Kidney glomerular epithelial cell (primary cell): ENCODE measurements around the gene ALG1.
"Not testable (repeated sequence)": the region's sequence is repeated elsewhere in the genome, so short reads cannot be mapped to it uniquely, and the experiment has no call there.

Source experiments
- DNase-seq: peaks from one replicate; lab custom pipeline; 2025; lab: John Stamatoyannopoulos, UW

Gene ALG1

GRCh38 chr16:5071681-5072333 is at the start of gene ALG1:
ALG1 (plus strand) TSS chr16:5071843; CDS start chr16:5071850, 7 bp downstream.
- peak; percentile 73 for DNase-seq

DNA sequence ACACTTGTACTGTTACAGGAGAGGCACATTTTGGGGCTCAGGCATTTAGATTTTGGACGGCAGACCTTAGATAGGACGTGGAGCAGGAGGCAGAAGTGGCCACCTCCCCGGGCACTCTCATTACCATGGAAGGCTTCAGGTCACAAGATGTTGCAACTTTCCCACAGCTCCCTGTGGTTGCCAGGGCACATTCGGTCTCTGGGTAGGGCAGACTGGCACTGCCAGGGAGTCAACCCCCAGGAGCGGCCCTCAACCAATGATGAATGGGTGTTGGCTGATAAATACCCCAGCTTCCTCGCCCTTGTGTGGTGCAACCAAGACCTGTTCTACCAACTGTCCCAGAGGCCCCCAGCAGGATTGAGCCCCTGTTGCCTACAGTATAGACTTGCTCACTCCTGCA is 49.1 kb upstream of the ALG1 start:
- no peak for DNase-seq

- peak; percentile 18 for DNase-seq
Measured at GRCh38 chr16:5024632-5025031, 47.0 kb upstream of the ALG1 start.

DNA sequence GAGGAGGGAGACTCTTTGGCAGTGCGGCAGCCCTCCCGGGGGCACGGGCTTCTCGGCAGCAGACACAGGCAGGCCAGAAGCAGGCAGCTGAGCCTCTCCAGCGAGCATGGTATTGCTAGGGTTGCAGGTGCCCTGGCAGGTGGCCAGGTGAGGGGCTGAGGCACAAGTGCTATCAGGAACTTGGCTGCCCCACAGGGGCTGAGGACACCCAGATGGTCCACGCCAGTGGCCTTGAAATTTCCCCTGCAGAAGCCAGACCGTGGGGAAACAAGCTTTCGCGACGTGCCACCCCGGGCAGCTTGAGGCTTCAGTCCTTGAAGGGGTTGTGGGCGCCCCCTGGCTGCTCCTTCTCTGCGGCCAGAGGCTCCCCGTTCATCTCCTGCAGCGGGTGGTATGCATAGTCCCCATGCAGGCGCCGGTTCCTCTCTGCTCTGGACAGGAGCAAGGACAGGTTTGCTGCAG is 46.4 kb upstream of the ALG1 start:
- DNase-seq = no peak

- DNase-seq = no peak
Measured at GRCh38 chr16:5026664-5027063, 45.0 kb upstream of the ALG1 start.

GRCh38 chr16:5027086-5027485 is 44.6 kb upstream of the ALG1 start:
- no peak for DNase-seq

DNA sequence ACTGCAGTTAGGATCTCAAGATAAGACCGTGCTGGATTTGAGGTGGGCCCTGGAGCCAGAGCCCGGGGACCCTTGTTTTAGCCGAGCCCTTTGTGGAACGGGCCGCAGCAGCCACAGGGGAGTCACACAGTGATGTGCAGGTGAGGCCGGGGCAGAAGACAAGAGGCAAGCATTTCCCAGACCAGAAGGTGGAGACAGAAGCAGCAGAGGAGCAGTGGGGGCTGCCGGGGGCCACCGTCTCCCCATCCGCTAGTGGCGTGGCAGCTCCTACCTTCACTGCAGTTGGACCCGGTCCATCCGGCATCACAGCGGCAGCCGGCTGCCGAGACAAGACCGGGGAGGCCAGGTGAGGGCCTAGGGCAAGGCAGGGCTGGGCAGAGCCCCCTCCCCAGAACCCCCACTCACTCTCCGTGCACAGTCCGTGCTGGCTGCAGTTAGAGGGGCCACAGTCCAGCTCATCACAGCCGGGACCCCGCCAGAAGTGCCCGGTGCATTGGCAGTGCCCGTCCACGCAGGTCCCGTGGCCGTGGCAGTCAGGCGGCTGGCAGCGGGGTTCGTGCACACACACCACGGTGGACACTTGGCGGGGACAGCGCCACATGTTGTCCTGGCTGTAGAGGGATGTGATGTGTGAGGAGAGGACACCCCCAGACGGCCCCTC is 43.9 kb upstream of the ALG1 start:
- DNase-seq = no peak

DNA sequence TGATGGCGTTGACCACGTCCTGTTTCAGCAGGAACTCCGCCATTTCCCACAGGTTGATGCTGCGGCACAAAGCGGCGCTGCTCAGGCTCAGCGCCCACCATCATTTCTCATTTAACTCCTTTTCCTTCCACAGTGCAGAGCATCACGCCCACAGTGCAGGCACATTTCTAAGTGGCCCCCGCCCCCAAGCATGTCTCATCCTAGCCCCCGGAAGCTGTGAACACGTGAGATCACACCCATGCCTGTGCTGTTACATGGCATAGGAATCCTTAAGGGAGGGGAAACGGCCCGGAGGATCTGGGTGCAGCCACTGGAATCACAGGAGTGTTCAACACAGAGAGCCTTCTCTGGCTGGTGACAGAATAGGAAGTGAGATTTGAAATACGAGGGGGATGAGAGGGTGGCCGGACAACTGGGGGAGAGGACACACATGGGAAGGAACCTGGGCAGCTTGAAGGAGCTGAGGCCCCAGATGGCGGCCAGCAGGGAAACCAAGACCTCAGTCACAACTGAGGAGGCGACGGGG is 42.6 kb upstream of the ALG1 start:
- DNase-seq = no peak

DNA sequence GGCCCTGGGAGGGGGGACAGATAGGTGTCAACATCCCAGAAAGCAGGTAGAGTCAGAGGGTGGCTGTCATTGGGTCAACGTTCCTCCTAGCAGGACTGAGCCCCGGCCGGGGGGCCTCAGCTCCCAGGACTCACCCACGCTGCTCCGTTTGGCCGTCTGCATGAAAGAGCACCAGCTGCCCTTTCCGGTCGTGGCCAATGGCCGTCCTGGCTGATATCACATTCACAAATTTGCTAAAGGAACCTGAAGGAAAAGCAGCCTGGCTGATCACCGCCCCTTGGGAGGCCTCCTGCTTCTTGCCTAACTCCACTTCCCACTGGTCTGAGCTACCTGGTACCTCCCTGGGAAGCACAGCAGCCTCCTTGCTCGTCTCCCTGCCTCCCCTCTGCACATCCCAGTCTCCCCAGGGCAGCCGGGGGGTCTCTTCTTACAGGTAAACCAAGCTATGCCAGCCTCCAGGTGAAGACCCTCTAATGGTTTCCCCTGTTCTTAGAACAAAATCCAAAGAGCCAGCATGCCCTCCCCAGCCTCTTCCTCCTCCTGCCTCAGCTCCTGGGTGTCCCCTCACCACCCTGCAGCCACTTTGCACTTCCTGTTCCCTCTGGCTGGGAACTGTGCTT is 41.3 kb upstream of the ALG1 start:
- DNase-seq = no peak

GRCh38 chr16:5031601-5032000 is 40.0 kb upstream of the ALG1 start:
- DNase-seq = no peak

GRCh38 chr16:5032748-5033167 is 38.9 kb upstream of the ALG1 start:
- DNase-seq = peak; percentile 4

- peak; percentile 62 for DNase-seq
Measured at GRCh38 chr16:5033256-5034166, 38.1 kb upstream of the ALG1 start, which contains the start of gene NAGPA. NAGPA (minus strand) TSS chr16:5033935; CDS start chr16:5033914, 21 bp downstream.

GRCh38 chr16:5034167-5034523 is 37.5 kb upstream of the ALG1 start:
- DNase-seq = no peak

DNA sequence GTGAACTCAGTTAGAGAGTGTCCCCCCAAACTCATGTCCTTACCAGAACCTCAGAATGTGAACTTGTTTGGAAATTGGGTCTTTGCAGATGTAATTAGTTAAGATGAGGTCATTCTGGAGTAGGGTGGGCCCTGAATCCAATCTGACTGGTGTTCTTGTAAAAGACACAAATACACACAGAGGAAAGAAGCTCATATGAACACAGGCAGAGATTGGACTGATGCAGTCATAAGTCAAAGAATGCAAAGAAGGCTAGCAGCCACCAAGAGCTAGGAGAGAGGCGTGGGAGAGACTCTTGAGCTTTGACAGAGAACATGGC is 35.8 kb upstream of the ALG1 start:
- no peak for DNase-seq

DNA sequence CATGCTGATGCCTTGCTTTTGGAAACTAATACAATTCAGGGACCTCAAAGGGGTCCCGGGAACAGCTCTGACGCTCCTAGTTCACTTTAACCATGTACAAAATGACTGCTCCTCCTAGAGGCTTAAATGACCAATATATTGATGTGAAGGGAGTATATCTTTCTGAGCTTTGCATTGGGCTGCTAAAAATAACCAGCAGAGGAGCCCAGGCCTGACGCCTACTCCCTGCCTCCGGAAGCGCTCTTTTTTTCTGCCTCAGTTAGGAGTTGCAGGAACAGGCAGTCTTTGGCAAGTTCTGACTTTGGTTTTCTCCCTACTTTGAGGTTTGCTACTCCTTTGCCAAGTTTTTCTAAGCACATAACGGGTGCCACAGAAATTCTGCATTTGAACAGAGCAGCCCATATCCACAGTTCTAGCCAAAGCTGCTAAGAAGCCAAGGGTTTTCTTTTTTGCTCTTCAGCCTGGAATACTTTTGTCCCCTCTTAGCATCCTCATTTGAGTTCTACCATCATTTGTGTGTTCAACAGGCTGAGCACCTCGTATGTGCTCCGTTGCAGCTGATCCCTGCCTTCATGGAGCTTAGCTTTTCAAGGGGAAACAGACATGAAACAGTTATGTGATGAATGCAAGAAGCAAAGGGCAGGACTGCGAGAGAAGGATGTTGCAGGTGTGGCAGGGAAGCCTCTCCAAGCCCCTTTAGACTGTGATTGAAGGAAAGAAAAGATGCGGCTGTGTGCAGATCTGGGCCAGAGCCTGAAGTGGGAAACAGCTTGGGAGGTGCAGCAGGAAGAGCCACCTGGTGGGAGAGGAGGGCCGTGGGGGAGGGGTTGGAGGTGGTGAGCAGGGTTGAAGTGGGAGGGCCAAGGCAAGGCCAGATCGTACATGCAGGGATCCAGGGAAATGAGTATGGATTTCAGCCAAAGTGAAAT is 35.2 kb upstream of the ALG1 start:
- DNase-seq = no peak

DNA sequence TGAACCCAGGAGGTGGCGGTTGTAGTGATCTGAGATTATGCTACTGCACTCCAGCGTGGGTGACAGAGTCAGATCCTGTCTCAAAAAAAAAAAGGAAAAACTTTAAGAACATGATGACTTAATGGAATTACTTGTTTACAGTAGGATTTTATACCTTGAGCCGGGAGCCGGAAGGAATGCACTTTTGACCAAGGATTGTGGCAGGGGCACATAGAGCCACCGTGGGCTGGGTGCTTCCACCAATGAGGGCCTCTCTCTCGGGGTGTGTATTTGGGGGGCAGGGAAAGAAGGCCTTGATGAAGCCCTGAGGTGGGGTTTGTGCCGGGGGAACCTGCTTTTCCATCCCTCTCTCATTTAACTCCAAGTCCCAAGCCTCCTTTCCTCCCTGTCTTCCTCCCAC is 31.2 kb upstream of the ALG1 start:
- no peak for DNase-seq

DNA sequence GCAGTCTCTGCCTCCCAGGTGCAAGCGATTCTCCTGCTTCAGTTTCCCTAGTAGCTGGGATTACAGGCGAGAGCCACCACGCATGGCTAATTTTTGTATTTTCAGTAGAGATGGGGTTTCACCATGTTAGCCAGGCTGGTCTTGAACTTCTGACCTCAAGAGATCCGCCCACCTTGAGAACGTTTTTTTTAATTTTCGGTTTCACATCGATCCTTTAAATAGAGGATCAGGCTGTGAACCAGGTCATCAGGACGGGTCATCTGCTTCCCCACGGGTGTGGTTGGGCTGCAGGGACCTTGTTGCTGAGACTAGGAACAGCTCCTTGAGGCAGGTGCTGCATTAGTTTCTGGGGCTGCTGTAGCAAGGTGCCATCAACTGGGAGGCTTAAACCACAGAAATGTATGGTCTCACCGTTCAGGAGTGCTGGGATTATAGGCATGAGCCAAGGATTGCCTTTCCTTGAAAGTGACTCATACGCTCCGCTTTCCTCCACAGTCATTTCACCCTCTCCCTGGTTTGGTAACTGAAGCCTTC is 30.0 kb upstream of the ALG1 start:
- DNase-seq = peak; percentile 66

GRCh38 chr16:5042574-5043171 is 29.0 kb upstream of the ALG1 start:
- no peak for DNase-seq

DNA sequence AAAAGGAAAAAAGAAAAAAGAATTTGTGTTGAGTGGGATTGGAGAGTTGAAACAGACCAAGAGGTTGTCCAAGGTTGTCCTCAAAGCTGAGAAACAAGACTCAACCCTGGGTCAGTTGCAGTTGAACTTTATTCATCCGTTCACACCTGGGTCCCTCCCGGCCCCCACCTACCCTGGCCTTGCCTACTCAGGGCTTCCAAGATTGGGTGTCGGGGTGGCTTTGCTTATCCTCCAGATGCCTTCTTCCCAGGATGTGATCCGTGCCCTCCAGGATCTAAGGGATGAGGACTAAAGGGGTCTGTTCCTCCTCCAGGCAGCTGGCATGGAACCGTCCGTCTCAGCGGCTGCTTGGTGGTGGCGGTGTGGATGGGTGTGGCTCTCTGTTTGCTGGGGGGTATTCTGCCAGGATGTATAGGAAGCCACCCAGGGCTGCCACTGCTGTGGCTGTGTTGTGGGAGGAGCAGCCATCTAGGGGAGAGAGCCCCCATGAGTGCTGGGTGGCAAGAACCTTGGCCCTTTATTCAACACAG is 27.6 kb upstream of the ALG1 start:
- DNase-seq = no peak

GRCh38 chr16:5044581-5044980 is 27.1 kb upstream of the ALG1 start:
- not testable (repeated sequence) for DNase-seq
